ENCODE data around the gene MICU1.

DNA sequence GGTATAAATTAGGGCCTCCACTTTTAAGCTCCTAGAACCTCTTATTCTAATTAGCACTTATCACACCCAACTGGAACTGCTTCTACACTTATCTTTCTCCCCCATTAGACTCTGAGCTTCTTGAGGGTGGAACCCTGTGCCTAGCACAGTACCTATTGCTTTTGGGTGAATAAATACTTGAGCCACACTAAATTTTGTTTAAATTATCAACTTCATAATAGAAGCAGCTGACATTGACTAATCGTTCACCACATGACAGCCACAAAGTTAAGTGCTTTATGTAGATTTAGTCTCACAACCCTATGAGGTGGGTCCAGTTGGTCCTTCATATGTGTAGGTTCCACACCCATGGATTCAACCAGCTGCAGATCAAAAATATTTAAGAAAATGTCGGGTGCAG is 235.1 kb downstream of the MICU1 start:
- TF ChIP-seq CTCF (IDR thresholded peaks at IDR 0.05) (no peak), POLR2A (IDR thresholded peaks at IDR 0.05) (no peak)
